Adrenal gland (tissue), 5 donors: ENCODE measurements around the gene RGS7.
"Not testable (repeated sequence)": the region's sequence is repeated elsewhere in the genome, so short reads cannot be mapped to it uniquely, and the experiment has no call there.

Experiments used
- POLR2A ChIP-seq, 2 donors: fragments of 450-650 bp; IDR thresholded peaks; one replicate each; pipeline ENCODE4 v1.6.1; 2017; ENCODE audit warnings: antibody characterized with exemption in 2 of 2, mild to moderate bottlenecking in 2 of 2, moderate library complexity in 1 of 2
- TF ChIP-seq, protein P1 (sequence below), 6 experiments: fragments of 450-650 bp in 4 of 6; fragments of 200-600 bp in 2 of 6; sonication (generic) in 1 of 6; IDR thresholded peaks; 1 replicate in 5 of 6; 2 replicates in 1 of 6; pipeline versions ENCODE4 v1.5.1 to v1.8.0; 2016 to 2021; ENCODE audit warnings: antibody characterized with exemption in 6 of 6, mild to moderate bottlenecking in 2 of 6, moderate library complexity in 1 of 6
- donor health status: DM: no; HTN: no; CAD: no.

GRCh38 chr1:240763095-240763494 lies 593.9 kb downstream of the RGS7 start:
- TF ChIP-seq, protein P1, sequence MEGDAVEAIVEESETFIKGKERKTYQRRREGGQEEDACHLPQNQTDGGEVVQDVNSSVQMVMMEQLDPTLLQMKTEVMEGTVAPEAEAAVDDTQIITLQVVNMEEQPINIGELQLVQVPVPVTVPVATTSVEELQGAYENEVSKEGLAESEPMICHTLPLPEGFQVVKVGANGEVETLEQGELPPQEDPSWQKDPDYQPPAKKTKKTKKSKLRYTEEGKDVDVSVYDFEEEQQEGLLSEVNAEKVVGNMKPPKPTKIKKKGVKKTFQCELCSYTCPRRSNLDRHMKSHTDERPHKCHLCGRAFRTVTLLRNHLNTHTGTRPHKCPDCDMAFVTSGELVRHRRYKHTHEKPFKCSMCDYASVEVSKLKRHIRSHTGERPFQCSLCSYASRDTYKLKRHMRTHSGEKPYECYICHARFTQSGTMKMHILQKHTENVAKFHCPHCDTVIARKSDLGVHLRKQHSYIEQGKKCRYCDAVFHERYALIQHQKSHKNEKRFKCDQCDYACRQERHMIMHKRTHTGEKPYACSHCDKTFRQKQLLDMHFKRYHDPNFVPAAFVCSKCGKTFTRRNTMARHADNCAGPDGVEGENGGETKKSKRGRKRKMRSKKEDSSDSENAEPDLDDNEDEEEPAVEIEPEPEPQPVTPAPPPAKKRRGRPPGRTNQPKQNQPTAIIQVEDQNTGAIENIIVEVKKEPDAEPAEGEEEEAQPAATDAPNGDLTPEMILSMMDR (IDR thresholded peaks at IDR 0.05), result not testable (repeated sequence)
- TF ChIP-seq POLR2A (IDR thresholded peaks at IDR 0.05), result not testable (repeated sequence)
